Neuronal stem cell (in vitro differentiated cells): ENCODE measurements around the gene RPL9.

Experiments used
- DNase-seq: peaks from one replicate; pipeline ENCODE4 v3.0.0-alpha.2; 2013; ENCODE audit warnings: low spot score
- H2AFZ ChIP-seq: one replicate; pipeline ENCODE4 v1.6.1; 2013; ENCODE audit warnings: mild to moderate bottlenecking, low read length, inconsistent platforms
- H2AK5ac ChIP-seq: 2 replicates; pipeline ENCODE4 v1.6.1; 2013; ENCODE audit warnings: low read depth, mild to moderate bottlenecking, inconsistent platforms, low read length, moderate library complexity, mixed read lengths
- H2BK120ac ChIP-seq: 2 replicates; pipeline ENCODE4 v1.6.1; 2013; ENCODE audit warnings: low read depth, mild to moderate bottlenecking, inconsistent platforms, low read length, moderate library complexity, mixed read lengths
- H2BK12ac ChIP-seq: one replicate; pipeline ENCODE4 v1.6.1; 2013; ENCODE audit warnings: low read length, inconsistent platforms
- H2BK15ac ChIP-seq: 2 replicates; pipeline ENCODE4 v1.6.1; 2013; ENCODE audit warnings: mild to moderate bottlenecking, low read length, inconsistent platforms, mixed read lengths
- H2BK5ac ChIP-seq: one replicate; pipeline ENCODE4 v1.6.1; 2013; ENCODE audit warnings: inconsistent platforms, mild to moderate bottlenecking, low read length, moderate library complexity
- H3K14ac ChIP-seq: one replicate; pipeline ENCODE4 v1.6.1; 2013; ENCODE audit warnings: low read length, inconsistent platforms
- H3K18ac ChIP-seq: 2 replicates; pipeline ENCODE4 v1.6.1; 2013; ENCODE audit warnings: low read length, inconsistent platforms
- H3K23ac ChIP-seq: 2 replicates; pipeline ENCODE4 v1.6.1; 2013; ENCODE audit warnings: low read depth, mild to moderate bottlenecking, mixed read lengths, low read length, inconsistent platforms; ENCODE audit not compliant: poor library complexity
- H3K27ac ChIP-seq: replicated peaks from 3 replicates; pipeline ENCODE4 v1.5.1; 2013; ENCODE audit warnings: low read length, inconsistent platforms
- H3K27me3 ChIP-seq, 3 experiments: 2 replicates each; pipeline ENCODE4 v1.6.1; 2013; ENCODE audit warnings: low read length in 3 of 3, mild to moderate bottlenecking in 2 of 3, inconsistent platforms in 1 of 3, low read depth in 1 of 3, mixed read lengths in 1 of 3, moderate library complexity in 1 of 3; ENCODE audit not compliant: control insufficient read depth in 3 of 3, insufficient read depth in 3 of 3
- H3K36me3 ChIP-seq, 2 donors: replicated peaks in 1 of 2; 2 replicates each; pipeline ENCODE4 v1.6.1; 2013; ENCODE audit warnings: low read length in 2 of 2; ENCODE audit not compliant: control insufficient read depth in 2 of 2, insufficient read depth in 2 of 2
- H3K4ac ChIP-seq: 2 replicates; pipeline ENCODE4 v1.6.1; 2013; ENCODE audit warnings: inconsistent platforms, mild to moderate bottlenecking, low read length, moderate library complexity
- H3K4me1 ChIP-seq, 2 donors: 1 replicate in 1 of 2; 2 replicates in 1 of 2; pipeline ENCODE4 v1.6.1; 2013; ENCODE audit warnings: low read length in 2 of 2, low read depth in 1 of 2; ENCODE audit not compliant: control insufficient read depth in 2 of 2, insufficient read depth in 1 of 2
- H3K4me2 ChIP-seq: one replicate; pipeline ENCODE4 v1.6.1; 2013; ENCODE audit warnings: mild to moderate bottlenecking, low read length, inconsistent platforms; ENCODE audit not compliant: insufficient read depth, poor library complexity, severe bottlenecking
- H3K4me3 ChIP-seq, 2 donors: 2 replicates each; pipeline ENCODE4 v1.5.1; 2013; ENCODE audit warnings: low read length in 2 of 2, mild to moderate bottlenecking in 2 of 2, inconsistent platforms in 1 of 2, moderate library complexity in 1 of 2
- H3K79me1 ChIP-seq: one replicate; pipeline ENCODE4 v1.6.1; 2013; ENCODE audit warnings: low read depth, mild to moderate bottlenecking, inconsistent platforms, low read length, moderate library complexity
- H3K9ac ChIP-seq: one replicate; pipeline ENCODE4 v1.6.1; 2013; ENCODE audit warnings: mild to moderate bottlenecking, low read depth, low read length, inconsistent platforms; ENCODE audit not compliant: poor library complexity
- H3K9me3 ChIP-seq, 2 donors: replicated peaks in 1 of 2; 2 replicates each; pipeline versions ENCODE3 to v1.6.1; 2013; ENCODE audit warnings: low read length in 2 of 2, mild to moderate bottlenecking in 2 of 2, inconsistent platforms in 1 of 2, low read depth in 1 of 2, mixed read lengths in 1 of 2, moderate library complexity in 1 of 2; ENCODE audit not compliant: control insufficient read depth in 2 of 2, insufficient read depth in 1 of 2
- H4K8ac ChIP-seq: one replicate; pipeline ENCODE4 v1.6.1; 2013; ENCODE audit warnings: low read depth, mild to moderate bottlenecking, inconsistent platforms, low read length, moderate library complexity
- H4K91ac ChIP-seq: one replicate; pipeline ENCODE4 v1.6.1; 2013; ENCODE audit warnings: low read length, low read depth, mild to moderate bottlenecking, inconsistent platforms; ENCODE audit not compliant: poor library complexity
- WGBS, 2 donors: extraction: QIAGEN DNeasy Blood & Tissue Kit; methylation state at CpG; one replicate each; pipeline ENCODE4 v1.1.7; 2013; ENCODE audit warnings: missing lambda C conversion rate in 2 of 2, mixed read lengths in 1 of 2; ENCODE audit not compliant: insufficient read length in 2 of 2, insufficient replicate concordance in 1 of 2; ENCODE audit errors: extremely low coverage in 2 of 2; 5-methylcytosine and 5-hydroxymethylcytosine counted together

RPL9 gene

DNA sequence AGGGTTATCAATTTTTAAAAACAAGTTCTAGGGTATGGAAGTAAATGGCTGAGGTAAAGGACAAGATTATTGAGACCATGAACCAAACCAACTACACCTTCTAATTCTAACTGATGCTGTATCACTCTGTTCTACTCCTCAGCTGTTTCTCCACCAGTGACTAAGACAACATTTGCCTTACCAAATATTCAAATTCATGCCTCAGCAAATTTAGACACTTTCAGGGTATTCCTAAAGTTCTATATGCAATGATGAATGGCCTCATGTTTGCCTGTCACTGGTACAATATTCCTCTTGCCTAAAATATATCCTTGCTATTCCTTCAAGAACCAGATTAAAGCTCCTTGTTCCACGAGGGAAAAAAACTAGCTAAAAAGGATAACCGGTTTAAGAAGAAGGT, 5.0 kb downstream of the RPL9 start:
- Histone ChIP-seq H3K36me3 (peaks cover 41 to 85% of the 10 kb centered on the region in 2 donors), H3K18ac (no peak overlapping the region), H3K4me1 (peaks cover 3 to 12% of the 10 kb centered on the region in 2 donors), H2BK5ac (no peak overlapping the region), H2BK120ac (no peak overlapping the region), H2BK15ac (no peak overlapping the region), H3K9ac (no peak overlapping the region), H3K27me3 (no peaks in the 10 kb centered on the region), H3K4me2 (no peak overlapping the region), H3K4me3 (no peak overlapping the region), H4K91ac (no peak overlapping the region), H3K27ac (no peak overlapping the region), H3K23ac (no peak overlapping the region), H2AFZ (no peak overlapping the region), H2BK12ac (no peak overlapping the region), H4K8ac (no peak overlapping the region), H3K79me1 (peaks cover 12% of the 10 kb centered on the region), H3K14ac (no peak overlapping the region), H3K4ac (no peak overlapping the region), H2AK5ac (no peak overlapping the region), H3K9me3 (no peaks in the 10 kb centered on the region)
- DNase-seq = no peak
- WGBS, 2 donors = no CpG with 5 or more reads among the region's 2 CpGs

DNA sequence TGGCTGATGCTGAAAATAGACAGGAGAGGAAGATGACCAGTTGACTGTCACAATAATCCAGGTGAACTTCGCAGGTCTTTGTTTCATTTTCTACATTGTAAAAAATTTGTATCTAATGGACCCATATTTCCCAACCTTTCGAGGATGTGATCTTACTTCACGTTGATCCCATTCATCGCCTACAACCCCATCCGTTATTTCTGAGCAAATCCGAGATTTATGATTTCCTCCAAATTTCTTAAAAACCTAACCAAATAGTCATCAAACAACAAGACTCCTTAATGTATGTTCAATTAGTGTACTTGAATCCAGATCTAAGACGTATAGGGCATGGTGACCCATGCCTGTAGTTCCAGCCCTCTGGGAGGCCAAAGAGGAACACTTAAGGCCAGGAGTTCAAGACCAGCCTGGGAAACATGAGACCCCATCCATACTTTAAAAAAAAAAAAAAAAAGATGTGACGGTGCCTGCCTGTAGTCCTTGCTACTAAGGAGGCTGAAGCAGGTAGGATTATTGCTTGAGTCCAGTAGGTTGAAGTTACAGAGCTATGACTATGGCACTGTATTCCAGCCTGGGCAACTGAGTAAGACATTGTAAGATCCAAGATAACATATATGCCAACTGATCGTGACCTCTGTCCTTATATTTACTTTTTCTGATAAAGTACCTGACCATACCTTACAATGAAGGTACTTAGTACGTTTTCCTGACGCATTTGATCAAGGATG, 5.7 kb downstream of the RPL9 start:
- no peak overlapping the region for H4K91ac ChIP-seq
- no peak overlapping the region for H3K23ac ChIP-seq
- no peak overlapping the region for H3K4ac ChIP-seq
- H2BK12ac ChIP-seq = no peak overlapping the region
- H2AK5ac ChIP-seq = no peak overlapping the region
- no peak overlapping the region for H3K4me2 ChIP-seq
- no peak for DNase-seq
- no peak overlapping the region for H3K4me3 ChIP-seq
- no peak overlapping the region for H3K27ac ChIP-seq
- H3K79me1 ChIP-seq = peaks cover 7% of the 10 kb centered on the region
- no peak overlapping the region for H2BK120ac ChIP-seq
- H3K18ac ChIP-seq = no peak overlapping the region
- H2AFZ ChIP-seq = no peak overlapping the region
- no peak overlapping the region for H3K14ac ChIP-seq
- H3K9ac ChIP-seq = no peak overlapping the region
- no peak overlapping the region for H2BK5ac ChIP-seq
- H3K27me3 ChIP-seq = no peaks in the 10 kb centered on the region
- H3K4me1 ChIP-seq = peaks cover 3 to 12% of the 10 kb centered on the region in 2 donors
- H3K9me3 ChIP-seq = no peaks in the 10 kb centered on the region
- H3K36me3 ChIP-seq = peaks cover 41 to 85% of the 10 kb centered on the region in 2 donors
- no peak overlapping the region for H2BK15ac ChIP-seq
- 100% methylated on average over 2 of the region's 11 CpGs; no CpG with 5 or more reads in 1 of the 2 donors for WGBS, 2 donors
- no peak overlapping the region for H4K8ac ChIP-seq

GRCh38 chr4:39452153-39452859, 6.4 kb downstream of the RPL9 start:
- H3K36me3 ChIP-seq = peaks cover 35 to 77% of the 10 kb centered on the region in 2 donors
- H2AK5ac ChIP-seq = no peak overlapping the region
- no peak overlapping the region for H4K91ac ChIP-seq
- H3K4me2 ChIP-seq = no peak overlapping the region
- no peaks in the 10 kb centered on the region for H3K9me3 ChIP-seq
- H3K4me3 ChIP-seq = no peak overlapping the region
- no peak overlapping the region for H3K4ac ChIP-seq
- H2BK120ac ChIP-seq = no peak overlapping the region
- no peak overlapping the region for H2BK12ac ChIP-seq
- no peak overlapping the region for H3K14ac ChIP-seq
- H3K27ac ChIP-seq = no peak overlapping the region
- peaks cover 4 to 8% of the 10 kb centered on the region in 2 donors for H3K4me1 ChIP-seq
- no peak overlapping the region for H2BK15ac ChIP-seq
- no peak overlapping the region for H4K8ac ChIP-seq
- no peak overlapping the region for H3K23ac ChIP-seq
- H3K18ac ChIP-seq = no peak overlapping the region
- no peak for DNase-seq
- H2AFZ ChIP-seq = no peak overlapping the region
- no peak overlapping the region for H3K9ac ChIP-seq
- H3K27me3 ChIP-seq = peaks cover 0 to under 1% (median 0%) of the 10 kb centered on the region in 3 experiments
- H3K79me1 ChIP-seq = peaks cover 7% of the 10 kb centered on the region
- no peak overlapping the region for H2BK5ac ChIP-seq
- no CpG with 5 or more reads among the region's 6 CpGs for WGBS, 2 donors

GRCh38 chr4:39451423-39452023, 7.2 kb downstream of the RPL9 start:
- H3K4me2 ChIP-seq = no peak overlapping the region
- no peak overlapping the region for H2BK120ac ChIP-seq
- no peak overlapping the region for H3K23ac ChIP-seq
- H3K4me1 ChIP-seq = peaks cover 0 to 6% of the 10 kb centered on the region in 2 donors
- peaks cover 2% of the 10 kb centered on the region for H3K79me1 ChIP-seq
- H4K8ac ChIP-seq = no peak overlapping the region
- H4K91ac ChIP-seq = no peak overlapping the region
- no peak overlapping the region for H3K4me3 ChIP-seq
- H3K27ac ChIP-seq = no peak overlapping the region
- H3K36me3 ChIP-seq = peaks cover 27 to 70% of the 10 kb centered on the region in 2 donors
- no peak overlapping the region for H3K18ac ChIP-seq
- H3K27me3 ChIP-seq = peaks cover 0 to 2% (median 0%) of the 10 kb centered on the region in 3 experiments
- H3K4ac ChIP-seq = no peak overlapping the region
- no peak overlapping the region for H3K9ac ChIP-seq
- no peak overlapping the region for H2BK5ac ChIP-seq
- DNase-seq = no peak
- H3K9me3 ChIP-seq = no peaks in the 10 kb centered on the region
- no peak overlapping the region for H2BK15ac ChIP-seq
- H2AK5ac ChIP-seq = no peak overlapping the region
- no peak overlapping the region for H3K14ac ChIP-seq
- H2BK12ac ChIP-seq = no peak overlapping the region
- WGBS, 2 donors = no CpG with 5 or more reads among the region's 6 CpGs
- no peak overlapping the region for H2AFZ ChIP-seq
